Stimulated activated CD8-positive, alpha-beta memory T cell treated with anti-CD3 and anti-CD28 coated beads, Interleukin-7, amount 100 ng/mL, for 48 hours (primary cell): Measurements from ENCODE around the gene UTP11.

Experiments
- DNase-seq, 2 donors: peaks; one replicate each; pipeline ENCODE4 v3.0.0-alpha.2; 2020; ENCODE audit warnings: low read depth in 1 of 2; ENCODE audit errors: extremely low read depth in 1 of 2

The UTP11 gene

DNA sequence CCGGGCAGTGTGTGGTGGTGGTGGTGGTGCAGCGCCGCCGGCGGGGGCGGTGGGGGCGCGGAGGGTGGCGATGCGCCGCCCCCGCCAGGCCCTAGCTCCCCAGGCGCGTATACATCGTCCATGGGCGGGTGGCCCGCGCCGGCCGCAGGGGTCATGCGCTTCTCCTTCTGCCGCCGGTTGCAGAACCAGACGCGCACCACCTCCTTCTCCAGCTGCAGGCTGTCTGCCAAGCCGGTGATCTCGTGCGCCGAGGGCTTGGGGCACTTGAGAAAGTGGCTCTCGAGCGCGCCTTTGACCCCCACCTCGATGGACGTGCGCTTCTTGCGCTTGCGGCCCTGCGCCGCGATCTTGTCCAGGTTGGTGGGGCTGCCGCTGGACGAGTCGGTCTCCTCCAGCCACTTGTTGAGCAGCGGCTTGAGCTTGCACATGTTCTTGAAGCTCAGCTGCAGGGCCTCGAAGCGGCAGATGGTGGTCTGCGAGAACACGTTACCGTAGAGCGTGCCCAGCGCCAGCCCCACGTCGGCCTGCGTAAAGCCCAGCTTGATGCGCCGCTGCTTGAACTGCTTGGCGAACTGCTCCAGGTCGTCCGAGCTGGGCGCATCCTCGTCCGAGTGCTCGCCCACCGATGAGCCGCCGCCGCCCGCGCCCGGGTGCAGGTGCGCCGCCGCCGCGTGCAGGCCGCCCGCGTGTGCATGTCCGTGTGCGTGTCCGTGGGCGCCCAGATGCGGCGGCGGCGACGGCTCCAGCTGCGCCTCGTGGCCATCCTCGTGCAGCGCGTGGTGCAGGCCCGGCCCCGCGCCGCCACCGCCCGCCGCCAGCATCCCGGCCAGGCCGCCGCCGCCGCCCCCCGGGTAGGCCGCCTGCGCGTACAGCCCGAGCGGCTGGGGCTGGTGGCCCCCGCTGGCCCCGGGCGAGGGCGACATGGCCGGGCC, 33.1 kb downstream of the UTP11 start:
- DNase-seq, result no peak

DNA sequence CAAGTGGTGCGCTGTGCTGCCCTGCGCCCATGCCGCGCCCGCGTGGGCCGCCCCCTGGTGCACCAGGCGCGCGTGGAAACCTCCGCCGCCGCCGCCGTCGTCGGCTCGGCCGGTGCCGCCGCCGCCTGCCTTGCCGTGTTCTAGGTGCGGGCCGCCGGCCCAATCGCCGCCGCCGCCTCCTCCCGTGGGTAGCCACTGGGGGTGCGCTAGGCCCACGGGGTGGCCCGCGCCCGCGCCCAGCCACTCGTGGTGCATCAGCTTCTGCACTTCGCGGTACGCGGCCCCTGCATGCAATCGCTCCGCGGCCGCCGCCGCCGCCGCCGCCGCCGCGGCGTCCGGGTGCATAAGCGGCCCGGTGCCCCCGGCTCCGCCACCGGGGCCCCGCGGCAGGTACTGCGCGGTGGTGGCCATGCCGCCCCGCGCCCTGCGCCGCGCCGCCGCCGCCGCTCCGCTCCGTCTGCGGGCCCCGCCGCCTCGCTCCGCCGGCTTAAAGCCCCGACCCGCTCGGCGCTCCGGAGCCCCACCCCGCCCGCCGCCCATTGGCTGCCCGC, 33.9 kb downstream of the UTP11 start, which contains the start of gene POU3F1:
Gene POU3F1, minus strand, starts transcription at position 461 of the 551 bp plus-strand sequence. Its CDS starts 50 bp downstream, at position 411.
- DNase-seq, result peak in 1 of 2 donors; percentile 71

DNA sequence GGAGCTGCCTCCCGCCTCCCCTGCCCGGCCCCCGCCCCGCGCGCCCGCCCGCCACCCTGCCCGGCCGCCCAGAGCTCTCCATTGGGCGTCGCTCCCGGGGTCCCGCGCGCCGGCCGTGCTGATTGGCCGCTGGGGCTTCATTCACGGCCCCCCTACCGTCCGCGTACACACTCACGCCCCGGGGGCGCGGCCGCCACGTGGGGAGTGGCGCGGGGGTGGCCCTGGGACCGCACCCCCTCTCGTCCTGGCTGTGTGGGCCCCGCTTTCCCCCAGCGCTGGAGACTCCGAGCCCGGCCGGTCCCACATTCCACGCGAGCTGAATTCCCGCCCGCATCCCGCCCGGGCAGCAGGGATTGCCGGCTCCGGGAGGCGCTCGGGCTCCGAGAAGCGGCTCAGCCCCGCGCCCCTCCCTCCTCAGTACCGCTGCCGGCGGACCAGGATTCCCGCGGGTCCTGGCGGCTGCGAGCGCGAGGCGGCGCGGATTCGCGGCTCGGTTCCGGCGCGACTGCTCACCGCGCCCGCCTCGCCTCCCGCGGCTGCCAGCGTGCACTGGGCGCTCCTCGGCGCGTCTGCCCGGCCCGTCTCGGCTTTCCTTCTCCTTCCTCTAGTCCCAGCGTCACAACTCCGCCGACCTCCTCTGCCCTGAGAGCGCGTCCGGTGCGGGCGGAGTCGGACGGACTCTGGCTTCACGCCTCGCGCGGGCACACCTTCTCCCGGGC, 34.5 kb downstream of the UTP11 start:
- peak in 1 of 2 donors; percentile 64 for DNase-seq

DNA sequence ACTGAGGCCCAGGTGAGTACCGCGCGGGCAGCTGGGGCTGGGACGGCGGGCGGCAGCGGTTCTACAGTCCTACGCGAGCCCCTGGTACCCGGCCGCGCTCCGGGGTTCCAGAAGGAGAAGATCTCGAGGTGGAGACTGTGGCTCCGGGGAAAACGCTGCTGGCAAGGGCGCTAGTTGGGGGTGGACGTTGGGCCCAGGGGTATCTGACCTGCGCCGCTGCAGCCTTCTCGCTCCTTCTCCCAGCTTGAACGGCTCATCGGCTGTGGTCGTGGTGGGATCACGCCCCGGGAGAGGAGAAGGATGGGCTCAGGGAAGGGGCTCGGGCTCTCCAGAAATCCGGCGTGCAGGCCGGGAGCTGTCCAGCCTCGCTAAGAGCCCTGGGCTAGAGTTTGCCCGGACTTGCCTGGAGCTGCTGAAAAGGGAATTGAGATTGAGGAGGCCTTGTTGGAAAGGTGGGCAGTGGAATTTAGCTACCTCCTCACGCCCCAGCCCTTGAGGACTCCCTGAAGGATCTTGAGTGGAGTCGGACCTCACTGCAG, 35.1 kb downstream of the UTP11 start:
- DNase-seq, result no peak

DNA sequence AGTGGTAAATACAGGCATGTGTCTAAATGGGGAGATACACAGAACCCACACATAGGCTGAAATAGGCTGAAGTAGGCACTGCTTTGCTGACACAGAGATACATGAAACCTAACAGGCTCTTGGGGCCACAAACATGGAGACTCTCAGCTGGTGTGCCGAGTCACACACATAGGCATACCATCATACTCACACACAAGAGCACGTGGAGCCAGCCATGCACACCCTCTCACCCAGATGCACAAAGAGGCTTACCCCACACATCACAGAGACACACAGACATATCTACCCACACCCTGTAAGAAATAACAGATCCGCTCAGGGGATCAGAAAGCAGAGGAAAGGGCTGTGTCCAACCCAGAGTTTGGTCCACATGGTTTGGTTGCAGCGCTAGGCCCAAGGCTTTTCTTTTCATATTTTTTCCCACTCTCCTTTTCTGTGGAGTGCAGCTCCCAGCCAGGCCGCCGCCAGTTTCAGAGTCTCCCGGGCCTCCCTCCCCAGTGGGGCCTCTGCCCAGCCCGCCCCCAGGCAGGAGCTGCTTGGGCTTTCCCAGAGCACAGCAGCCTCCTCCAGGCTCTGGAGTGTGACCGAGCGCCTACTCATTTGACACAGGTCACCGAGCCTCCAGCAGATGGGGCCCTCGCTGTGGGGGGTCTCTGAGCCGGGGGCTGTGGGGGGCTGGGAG, 38.0 kb downstream of the UTP11 start:
- DNase-seq, result no peak

DNA sequence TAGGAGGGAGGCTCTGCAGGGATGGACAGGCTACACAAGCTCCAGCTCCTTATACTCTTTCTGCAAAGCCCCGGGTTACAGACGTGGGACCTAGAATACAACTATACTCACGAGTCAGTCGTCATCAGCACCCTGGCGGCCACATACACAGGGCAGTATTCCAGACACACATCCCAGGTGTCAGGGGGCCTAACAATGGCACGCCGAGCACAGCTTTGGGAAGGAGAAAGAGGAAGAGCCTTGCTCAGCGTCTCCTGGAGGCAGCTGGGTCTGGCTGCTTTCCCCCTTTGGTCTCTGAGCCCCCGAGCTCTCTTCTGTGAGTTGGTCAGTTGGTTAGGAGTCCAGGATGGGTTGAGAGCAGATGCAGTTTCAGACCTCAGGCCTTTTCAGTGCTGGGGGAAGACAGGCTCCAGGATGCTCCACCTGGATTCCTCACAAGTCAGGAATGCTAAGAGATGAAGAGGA, 38.6 kb downstream of the UTP11 start:
- no peak for DNase-seq

DNA sequence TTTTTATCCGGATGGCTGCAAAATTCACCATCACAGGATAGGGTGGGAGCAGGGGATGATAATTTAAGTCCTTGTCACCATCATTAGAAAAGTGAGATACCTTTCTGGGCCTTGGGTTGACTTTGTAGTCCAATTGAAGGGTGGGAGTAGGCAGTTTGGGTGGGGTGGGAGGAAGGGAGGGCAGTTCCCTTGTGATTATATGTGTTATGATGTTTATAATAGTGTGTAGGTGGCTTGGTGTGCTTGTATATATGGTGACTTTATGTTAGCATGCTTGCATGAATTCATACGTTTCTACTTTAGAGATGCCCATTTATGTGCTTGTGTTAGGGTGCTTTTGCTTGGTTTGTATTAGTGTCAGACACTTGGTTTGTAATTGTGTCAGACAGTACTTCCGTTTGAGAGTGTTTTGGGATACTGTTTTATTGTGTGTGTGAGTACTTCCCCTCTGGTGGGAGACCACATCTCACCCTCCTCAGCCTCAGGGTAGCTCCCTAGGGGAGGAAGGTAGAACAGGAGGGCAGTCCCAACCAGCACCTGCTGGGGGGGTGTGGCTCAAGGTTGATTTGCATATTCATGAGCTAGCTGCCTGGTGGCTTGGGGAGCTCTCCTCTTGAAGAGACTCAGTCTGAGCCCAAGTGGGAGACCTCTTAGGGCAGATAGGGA, 40.3 kb downstream of the UTP11 start:
- DNase-seq, result no peak

DNA sequence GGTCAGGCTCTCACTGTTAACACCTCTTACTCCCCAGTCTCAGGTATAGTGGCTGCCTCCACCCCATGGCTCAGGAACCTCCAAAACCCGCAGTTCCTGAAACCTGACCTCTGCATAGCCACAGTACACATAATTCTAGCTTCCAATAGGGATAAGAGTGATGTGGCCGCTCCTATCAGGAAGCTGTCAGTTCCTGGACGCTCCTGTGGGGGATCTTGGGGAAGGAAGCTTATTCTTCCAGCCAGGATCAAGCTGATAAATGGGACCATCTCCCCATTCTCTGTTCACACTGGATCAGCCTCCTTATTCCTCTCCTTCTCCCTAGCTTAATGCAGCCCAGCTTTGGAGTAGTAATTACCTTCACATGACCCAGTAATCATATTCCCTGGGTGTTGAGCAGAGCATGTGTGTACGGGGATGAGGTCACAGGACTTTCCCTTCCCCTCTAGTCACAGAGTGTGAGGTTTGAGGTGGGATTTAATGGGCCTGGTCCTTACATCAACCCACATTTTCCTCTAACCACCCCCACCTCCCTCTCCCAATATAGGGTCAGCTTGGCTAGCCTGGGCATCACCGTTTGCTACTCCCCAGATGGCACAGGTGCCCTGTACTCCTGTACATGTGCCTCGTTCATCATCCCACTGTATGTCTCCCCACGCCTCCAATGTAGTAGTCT, 41.0 kb downstream of the UTP11 start:
- no peak for DNase-seq

DNA sequence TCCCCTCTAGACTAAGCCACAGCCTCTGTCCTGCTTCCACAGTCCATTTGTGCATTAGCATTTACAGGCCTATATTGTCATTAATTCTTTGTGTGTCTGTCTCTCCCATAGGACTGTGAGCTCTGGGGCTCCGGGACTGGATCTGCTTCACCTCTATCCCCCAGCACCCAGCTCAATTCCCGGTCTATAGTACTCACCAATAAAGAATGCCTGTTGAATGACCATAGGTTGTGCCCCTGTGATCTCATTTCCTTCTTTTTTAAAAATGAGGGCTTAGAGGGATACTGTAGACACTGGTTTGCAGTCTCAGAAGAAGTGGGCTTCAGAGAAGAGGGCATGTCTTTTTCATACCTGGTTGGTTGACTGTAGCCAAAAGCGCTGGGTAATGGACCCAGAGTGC, 42.9 kb downstream of the UTP11 start:
- no peak for DNase-seq

DNA sequence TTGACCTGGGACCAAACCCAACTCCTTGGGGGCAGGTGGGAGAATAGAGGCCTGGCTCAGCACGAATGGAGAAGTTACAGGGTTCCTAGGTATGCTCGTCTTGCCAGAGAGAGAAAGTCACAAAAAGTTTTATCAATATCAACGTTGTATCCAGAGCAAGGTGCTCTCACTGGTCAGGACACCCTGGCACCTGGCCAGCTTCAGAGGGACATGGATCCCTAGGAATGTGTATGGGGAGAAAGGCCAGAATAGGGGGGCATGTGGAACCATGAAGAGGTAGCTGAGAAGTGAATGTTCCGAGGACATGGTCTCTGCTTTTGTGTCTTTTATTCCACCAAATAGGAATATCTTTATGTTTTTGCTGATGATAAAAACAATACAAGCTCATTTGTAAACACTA, 43.4 kb downstream of the UTP11 start:
- no peak for DNase-seq

DNA sequence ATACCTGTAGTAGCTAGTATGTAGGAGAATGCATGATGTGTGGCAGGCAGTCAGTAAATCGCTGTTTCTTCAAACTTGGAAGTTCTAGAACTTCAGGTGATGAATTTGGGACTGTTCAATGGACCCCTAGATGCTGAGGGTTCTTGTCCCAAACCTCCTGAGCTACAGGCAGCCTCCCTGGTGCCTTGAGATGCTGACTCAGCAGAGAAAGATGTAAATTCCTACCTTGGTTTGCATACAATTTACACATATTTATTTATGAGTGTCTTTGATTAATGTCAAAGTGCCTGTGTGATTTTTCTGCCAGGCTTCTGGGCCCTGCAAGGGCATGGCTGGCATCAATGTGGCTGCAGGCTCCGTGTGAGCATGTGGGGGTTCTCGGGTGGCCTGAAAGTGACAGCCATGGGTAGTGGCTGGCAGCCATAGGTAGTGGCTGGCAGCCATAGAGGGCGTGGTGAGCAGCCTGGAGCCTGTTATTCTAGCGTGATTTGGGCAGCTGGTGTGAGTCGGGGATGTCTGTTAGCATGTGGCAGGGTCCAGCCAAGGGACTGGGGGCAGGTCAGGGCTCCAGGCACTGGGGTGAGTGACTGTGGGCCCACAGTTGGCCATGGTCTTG, 47.2 kb downstream of the UTP11 start:
- no peak for DNase-seq

DNA sequence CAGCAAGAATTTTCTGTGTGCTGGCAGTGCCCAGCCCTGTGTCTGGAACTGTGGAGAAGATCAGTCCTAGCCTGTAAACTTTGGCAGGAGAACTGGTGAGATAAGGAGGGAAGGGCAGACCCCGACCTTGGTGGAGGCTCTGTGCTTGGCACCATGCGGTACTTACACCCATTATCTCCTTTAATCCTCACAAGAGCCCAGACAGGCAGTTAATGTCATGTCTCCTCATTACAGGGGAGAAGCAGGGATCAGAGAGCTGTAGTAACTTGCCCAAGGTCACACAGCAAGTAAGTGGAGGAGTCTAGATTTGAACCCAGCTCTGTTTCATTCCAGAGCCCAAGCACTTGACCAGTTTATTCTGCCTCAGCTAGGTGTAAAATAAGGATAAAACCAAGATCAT, 48.0 kb downstream of the UTP11 start:
- DNase-seq, result no peak

DNA sequence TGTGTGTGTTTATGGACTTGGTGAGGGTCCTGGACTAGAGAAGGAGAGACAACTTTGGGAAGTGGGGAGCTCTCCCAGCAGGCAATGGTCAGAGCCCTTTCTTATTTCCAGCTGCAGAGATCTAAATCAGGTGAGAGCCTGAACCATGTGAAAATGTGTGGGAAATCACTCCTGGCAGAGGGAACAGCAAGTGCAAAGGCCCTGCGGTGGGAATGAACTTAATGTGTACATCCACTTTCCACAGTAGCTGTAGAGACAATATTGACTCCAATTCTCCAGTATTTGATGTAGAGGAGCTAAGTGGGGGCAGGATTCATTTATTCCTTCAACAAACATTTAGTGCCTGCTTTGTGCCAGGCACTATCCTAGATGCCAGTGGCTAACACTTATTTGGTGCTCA, 48.8 kb downstream of the UTP11 start:
- DNase-seq, result no peak

DNA sequence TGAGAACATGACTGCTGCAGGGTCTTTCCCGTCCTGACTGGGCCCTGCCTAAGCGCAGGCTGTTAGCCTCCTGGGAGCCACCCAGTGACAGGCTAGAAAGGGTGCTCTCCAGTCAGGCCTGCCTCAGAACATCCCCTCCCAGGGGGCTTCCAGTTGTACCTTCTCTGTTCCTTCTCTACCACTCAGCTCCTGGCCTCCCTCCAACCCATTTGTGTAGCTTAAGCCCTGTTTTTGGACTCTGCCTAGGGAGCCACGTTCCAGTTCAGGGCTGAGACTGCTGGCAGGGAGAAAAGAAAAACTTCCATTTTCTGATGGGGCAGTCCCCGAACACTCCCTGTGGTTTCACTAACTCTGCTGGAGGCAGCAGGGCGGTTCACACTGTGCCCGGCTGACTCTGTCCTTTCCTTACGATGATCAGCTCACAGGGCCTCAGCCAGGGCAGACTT, 49.4 kb downstream of the UTP11 start:
- DNase-seq, result no peak

DNA sequence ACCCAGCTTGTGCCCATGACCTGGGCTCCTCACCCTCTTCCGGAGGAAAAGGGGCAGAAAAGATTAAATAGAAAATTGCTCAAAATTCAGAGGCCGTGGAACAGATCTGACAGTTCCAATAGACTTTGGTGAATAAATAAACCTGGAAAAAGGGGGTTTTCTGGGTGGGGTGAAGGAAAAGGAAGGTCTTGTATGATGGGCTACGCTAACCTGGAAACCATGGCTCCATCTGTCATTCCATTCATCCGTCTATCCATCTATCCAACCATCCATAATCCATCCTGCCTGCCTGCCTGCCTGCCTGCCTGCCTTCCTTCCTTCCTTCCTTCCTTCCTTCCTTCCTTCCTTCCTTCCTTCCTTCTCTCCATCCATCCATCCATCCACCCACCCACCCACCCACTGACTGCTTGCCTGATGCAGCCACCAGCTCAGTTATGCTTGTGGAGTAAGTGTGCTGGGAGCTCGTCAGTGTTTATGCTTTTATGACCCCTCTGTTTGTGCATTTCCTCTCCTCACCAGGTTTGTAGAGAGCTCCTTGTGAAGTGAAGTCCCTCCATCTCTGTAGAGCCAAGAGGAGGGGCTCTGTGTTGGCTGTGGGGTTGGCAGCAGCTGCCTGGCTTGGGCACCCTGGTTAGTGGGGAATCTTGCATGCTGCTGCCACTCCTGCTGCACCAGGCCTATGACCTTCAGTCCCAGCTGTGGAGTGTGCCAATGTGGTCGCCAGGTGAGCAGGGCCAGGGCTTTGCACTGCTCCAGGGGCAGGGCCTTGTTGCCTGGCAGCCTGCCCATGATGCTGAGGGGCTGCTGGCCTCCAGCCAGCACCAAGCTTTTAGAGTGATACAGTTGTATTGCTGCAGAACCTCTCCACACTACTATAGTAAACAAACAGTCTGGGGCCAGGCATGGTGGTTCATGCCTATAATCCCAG, 50.1 kb downstream of the UTP11 start:
- DNase-seq, result no peak

DNA sequence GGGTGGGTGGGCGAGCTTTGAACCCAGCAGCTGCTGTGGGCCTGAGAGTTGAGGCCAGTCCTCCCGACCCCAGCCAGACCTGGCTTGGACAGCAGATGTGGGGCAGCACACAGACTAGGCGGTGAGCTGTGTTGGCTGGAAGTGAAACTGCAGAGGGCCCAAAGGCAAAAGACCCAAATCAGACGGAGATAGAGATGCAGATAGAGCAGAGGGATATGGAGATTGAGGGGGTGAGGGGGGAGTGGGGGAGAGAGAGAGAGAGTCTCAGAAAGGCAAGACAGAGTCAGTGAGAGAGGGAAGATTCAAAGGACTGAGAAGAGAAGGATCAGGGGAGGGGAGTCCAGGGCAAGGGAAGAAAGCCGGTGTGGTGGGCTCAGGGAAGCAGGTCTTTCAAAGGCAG, 51.1 kb downstream of the UTP11 start:
- DNase-seq, result no peak

DNA sequence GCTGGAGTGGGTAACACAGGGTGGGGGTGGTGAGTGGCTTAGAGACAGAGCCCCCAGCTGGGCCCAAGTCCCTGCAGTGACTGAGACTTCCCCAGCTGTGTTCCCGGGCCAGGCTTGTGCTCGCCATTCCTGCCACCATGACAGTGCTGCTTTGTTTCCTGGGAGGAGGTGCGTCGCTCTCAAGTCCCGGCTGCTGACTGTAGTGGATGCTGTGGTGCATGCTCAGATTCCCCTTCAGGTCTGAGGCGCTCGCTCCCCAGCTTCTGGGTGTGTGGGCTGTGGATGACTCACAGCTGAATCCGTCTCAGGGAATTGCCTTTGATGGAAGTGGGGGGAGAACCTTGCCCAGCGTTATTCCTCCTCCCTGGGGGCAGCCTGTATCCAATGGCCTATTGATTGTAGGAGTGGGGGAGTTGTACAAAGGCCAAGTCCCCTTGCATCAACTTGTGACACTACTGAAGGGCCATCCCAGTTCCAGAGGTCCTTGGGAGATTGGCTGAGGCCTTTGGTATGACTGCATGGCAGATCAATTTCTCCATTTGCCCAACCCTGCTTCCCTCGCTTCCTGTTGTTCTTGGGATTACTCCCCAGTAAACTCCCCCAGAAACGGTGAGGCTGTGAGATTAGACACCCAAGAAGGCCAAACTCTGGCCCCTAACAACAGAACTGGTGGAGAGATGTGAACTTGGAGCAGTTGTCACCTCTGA, 51.8 kb downstream of the UTP11 start:
- DNase-seq, result no peak
